Activated T-helper 17 cell treated with anti-CD3 and anti-CD28 coated beads, Interleukin-2, amount 50 U/mL, for 72 hours (primary cell): ENCODE data around the gene KTN1. TPM values are rescaled to one million over a fixed set of nuclear protein-coding genes. Genes with fewer than 3 reads are reported as not detected.

Source experiments
- ATAC-seq: fragments of 150-1000 bp; cut with Tn5 transposase; replicated peaks from 2 replicates; pipeline ENCODE4 v1.10.0; 2021; ENCODE audit warnings: mild to moderate bottlenecking, moderate library complexity
- H3K27ac Mint-ChIP-seq: one replicate; pipeline ENCODE4 v1.8.0; 2022; ENCODE audit warnings: mixed read lengths
- H3K27me3 Mint-ChIP-seq: one replicate; pipeline ENCODE4 v1.8.0; 2022; ENCODE audit warnings: mixed read lengths
- H3K36me3 Mint-ChIP-seq: one replicate; pipeline ENCODE4 v1.8.0; 2022; ENCODE audit warnings: low read depth, mild to moderate bottlenecking, mixed read lengths
- H3K4me1 Mint-ChIP-seq: one replicate; pipeline ENCODE4 v1.8.0; 2022; ENCODE audit warnings: mixed read lengths
- H3K4me3 Mint-ChIP-seq: one replicate; pipeline ENCODE4 v1.8.0; 2022; ENCODE audit warnings: mild to moderate bottlenecking, mixed read lengths
- H3K9me3 Mint-ChIP-seq: one replicate; pipeline ENCODE4 v1.8.0; 2022; ENCODE audit warnings: mixed read lengths
- total RNA-seq, 2 donors: library from RNA; stranded (reverse); gene quantifications; one replicate each; pipeline ENCODE4 v1.2.3, GENCODE V29; 2022

Gene KTN1
- total RNA-seq, 2 donors from 2014 or later, result 93.7 to 154 TPM

DNA sequence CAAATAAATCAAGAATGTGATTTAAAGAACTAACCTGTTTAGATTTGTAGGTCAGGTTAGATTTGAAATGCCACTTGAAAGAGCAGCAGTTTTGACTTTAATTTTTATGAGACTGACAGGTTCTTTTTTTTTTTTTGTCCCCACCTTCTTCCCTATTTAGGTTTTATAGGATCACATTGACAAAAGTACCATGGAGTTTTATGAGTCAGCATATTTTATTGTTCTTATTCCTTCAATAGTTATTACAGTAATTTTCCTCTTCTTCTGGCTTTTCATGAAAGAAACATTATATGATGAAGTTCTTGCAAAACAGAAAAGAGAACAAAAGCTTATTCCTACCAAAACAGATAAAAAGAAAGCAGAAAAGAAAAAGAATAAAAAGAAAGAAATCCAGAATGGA is 31.9 kb downstream of the KTN1 start:
- Mint-ChIP-seq H3K27ac (no peak overlapping the region), H3K4me3 (no peak overlapping the region), H3K9me3 (no peaks in the 10 kb centered on the region), H3K4me1 (peaks cover 18% of the 10 kb centered on the region), H3K36me3 (peaks cover 52% of the 10 kb centered on the region), H3K27me3 (no peaks in the 10 kb centered on the region)
- ATAC-seq, result no peak

- H3K36me3 Mint-ChIP-seq, result peaks cover 76% of the 10 kb centered on the region
Measured at GRCh38 chr14:55614304-55614703, 34.3 kb downstream of the KTN1 start.

GRCh38 chr14:55620277-55620676 is 40.3 kb downstream of the KTN1 start:
- Mint-ChIP-seq H3K4me3 (no peak overlapping the region), H3K4me1 (peaks cover 14% of the 10 kb centered on the region), H3K36me3 (peaks cover 97% of the 10 kb centered on the region), H3K27ac (no peak overlapping the region), H3K27me3 (no peaks in the 10 kb centered on the region), H3K9me3 (peaks cover 5% of the 10 kb centered on the region)
- ATAC-seq, result no peak

More at GRCh38 chr14:55614304-55614703, 34.3 kb downstream of the KTN1 start:
- no peak for ATAC-seq
- Mint-ChIP-seq H3K27ac (no peak overlapping the region), H3K4me3 (no peak overlapping the region), H3K4me1 (peaks cover 7% of the 10 kb centered on the region), H3K9me3 (no peaks in the 10 kb centered on the region), H3K27me3 (no peaks in the 10 kb centered on the region)

DNA sequence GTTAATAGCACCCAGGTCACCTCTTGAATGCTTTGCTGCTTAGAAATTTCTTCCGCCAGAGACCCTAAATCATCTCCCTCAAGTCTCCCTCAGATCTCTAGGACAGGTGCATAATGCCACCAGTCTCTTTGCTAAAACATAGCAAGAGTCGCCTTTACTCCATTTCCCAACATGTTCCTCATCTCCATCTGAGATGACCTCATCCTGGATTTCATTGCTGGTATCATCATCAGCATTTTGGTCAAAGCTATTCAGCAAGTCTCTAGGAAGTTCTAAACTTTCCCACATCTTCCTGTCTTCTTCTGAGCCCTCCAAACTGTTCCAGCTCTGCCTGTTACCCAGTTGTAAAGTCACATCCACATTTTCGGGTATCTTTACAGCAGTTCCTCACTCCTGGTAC is 41.0 kb downstream of the KTN1 start:
- no peak for ATAC-seq
- H3K36me3 Mint-ChIP-seq, result peaks cover 97% of the 10 kb centered on the region
- peaks cover 14% of the 10 kb centered on the region for H3K4me1 Mint-ChIP-seq
- no peak overlapping the region for H3K4me3 Mint-ChIP-seq
- peak overlapping the region; percentile 24 for H3K27ac Mint-ChIP-seq
- H3K9me3 Mint-ChIP-seq, result peaks cover 5% of the 10 kb centered on the region
- no peaks in the 10 kb centered on the region for H3K27me3 Mint-ChIP-seq

GRCh38 chr14:55621391-55621790 is 41.4 kb downstream of the KTN1 start:
- no peak overlapping the region for H3K4me3 Mint-ChIP-seq
- peaks cover 5% of the 10 kb centered on the region for H3K9me3 Mint-ChIP-seq
- ATAC-seq, result no peak
- no peaks in the 10 kb centered on the region for H3K27me3 Mint-ChIP-seq
- peaks cover 97% of the 10 kb centered on the region for H3K36me3 Mint-ChIP-seq
- peaks cover 17% of the 10 kb centered on the region for H3K4me1 Mint-ChIP-seq
- peak overlapping the region; percentile 24 for H3K27ac Mint-ChIP-seq

DNA sequence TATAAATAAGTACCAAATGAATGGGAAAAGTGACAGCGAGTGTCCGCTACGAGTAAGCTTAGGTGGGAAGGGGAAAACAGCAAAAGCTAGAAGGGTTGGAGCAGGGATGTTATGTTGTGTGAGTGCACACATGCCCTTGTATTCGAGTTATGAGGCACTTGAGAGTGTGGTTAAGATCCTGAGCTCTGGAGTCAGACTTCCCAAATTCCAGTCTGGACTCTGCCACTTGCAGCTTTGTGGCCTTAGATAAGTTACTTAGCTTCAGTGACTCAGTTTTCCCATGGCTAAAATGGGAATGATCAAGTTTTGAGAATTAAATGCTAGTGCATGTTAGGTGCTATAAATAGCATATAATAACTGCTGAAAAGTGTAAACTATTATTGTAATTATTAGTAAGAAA is 44.9 kb downstream of the KTN1 start:
- H3K9me3 Mint-ChIP-seq, result peaks cover 2% of the 10 kb centered on the region
- no peak for ATAC-seq
- peaks cover 94% of the 10 kb centered on the region for H3K36me3 Mint-ChIP-seq
- peaks cover 22% of the 10 kb centered on the region for H3K4me1 Mint-ChIP-seq
- H3K27ac Mint-ChIP-seq, result peak overlapping the region; percentile 26
- H3K4me3 Mint-ChIP-seq, result no peak overlapping the region
- H3K27me3 Mint-ChIP-seq, result no peaks in the 10 kb centered on the region

GRCh38 chr14:55625481-55625880 is 45.5 kb downstream of the KTN1 start:
- no peak for ATAC-seq
- Mint-ChIP-seq H3K9me3 (no peaks in the 10 kb centered on the region), H3K27ac (no peak overlapping the region), H3K27me3 (no peaks in the 10 kb centered on the region), H3K4me3 (no peak overlapping the region), H3K4me1 (peaks cover 22% of the 10 kb centered on the region), H3K36me3 (peaks cover 94% of the 10 kb centered on the region)

DNA sequence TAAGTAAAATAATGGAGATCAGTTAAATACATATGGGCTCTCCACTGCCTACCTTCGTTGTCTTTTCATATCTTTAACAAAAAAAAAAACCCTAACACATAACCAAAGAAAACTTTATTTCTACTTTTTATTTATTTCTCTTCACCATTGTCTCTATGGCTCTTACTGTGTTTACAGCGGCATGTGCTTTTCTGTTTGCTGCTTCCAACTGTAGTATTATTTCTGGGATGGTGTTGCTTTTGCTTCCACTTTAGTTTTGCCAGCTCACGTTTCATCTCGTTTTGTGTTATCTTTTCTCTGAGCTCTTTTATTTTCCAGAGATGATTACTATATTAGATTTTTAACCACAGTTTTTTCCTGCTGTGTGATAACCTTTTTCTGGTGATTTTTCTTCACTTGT is 46.1 kb downstream of the KTN1 start:
- H3K27ac Mint-ChIP-seq, result no peak overlapping the region
- no peak overlapping the region for H3K4me3 Mint-ChIP-seq
- no peaks in the 10 kb centered on the region for H3K9me3 Mint-ChIP-seq
- peaks cover 94% of the 10 kb centered on the region for H3K36me3 Mint-ChIP-seq
- H3K4me1 Mint-ChIP-seq, result peaks cover 18% of the 10 kb centered on the region
- H3K27me3 Mint-ChIP-seq, result no peaks in the 10 kb centered on the region
- ATAC-seq, result no peak

DNA sequence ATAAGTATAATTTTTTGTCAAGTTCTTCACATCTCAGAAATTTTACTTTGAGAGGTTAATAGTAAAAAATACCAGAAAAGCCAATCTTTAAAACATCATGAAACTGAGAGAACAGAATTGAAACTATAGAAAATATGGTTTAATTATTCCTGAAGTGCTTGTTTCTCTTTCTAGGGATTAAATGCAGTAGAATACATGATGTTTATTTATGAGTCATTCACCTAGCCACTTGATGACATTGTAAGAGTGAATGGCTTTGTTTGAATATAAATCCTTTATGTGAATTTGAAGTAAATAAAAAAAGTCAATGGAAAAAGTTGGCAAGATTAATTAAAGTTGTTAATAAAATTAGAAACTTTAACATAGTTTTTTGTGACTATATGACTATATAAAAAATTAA is 48.4 kb downstream of the KTN1 start:
- no peaks in the 10 kb centered on the region for H3K27me3 Mint-ChIP-seq
- no peak for ATAC-seq
- H3K4me1 Mint-ChIP-seq, result peaks cover 15% of the 10 kb centered on the region
- H3K36me3 Mint-ChIP-seq, result peaks cover 92% of the 10 kb centered on the region
- H3K27ac Mint-ChIP-seq, result no peak overlapping the region
- H3K9me3 Mint-ChIP-seq, result no peaks in the 10 kb centered on the region
- H3K4me3 Mint-ChIP-seq, result no peak overlapping the region

DNA sequence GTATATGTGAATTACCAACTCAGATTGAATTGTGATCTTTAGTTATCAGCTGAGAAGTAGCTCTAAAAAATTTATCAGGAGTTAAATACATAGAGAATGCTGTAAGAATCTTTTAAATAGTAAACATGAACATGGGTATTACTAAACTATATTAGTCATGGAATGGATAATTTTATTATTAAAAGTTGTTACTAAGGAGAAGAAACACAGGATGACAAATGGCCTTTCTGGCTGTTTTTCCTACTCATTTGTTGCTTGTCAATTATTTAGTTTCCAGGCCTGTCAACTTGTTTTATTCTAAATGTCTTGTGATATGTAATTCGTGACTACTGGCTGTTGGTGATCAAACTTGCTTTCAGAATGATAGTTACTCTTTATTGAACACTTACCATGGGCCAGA is 58.7 kb downstream of the KTN1 start:
- Mint-ChIP-seq H3K4me1 (no peaks in the 10 kb centered on the region), H3K36me3 (peaks cover 99% of the 10 kb centered on the region), H3K9me3 (no peaks in the 10 kb centered on the region), H3K27me3 (no peaks in the 10 kb centered on the region), H3K27ac (no peak overlapping the region), H3K4me3 (no peak overlapping the region)
- ATAC-seq, result no peak

GRCh38 chr14:55641290-55641689 is 61.3 kb downstream of the KTN1 start:
- Mint-ChIP-seq H3K36me3 (peaks cover 99% of the 10 kb centered on the region), H3K9me3 (no peaks in the 10 kb centered on the region), H3K4me1 (no peaks in the 10 kb centered on the region), H3K4me3 (no peak overlapping the region), H3K27ac (no peak overlapping the region), H3K27me3 (no peaks in the 10 kb centered on the region)
- ATAC-seq, result no peak

DNA sequence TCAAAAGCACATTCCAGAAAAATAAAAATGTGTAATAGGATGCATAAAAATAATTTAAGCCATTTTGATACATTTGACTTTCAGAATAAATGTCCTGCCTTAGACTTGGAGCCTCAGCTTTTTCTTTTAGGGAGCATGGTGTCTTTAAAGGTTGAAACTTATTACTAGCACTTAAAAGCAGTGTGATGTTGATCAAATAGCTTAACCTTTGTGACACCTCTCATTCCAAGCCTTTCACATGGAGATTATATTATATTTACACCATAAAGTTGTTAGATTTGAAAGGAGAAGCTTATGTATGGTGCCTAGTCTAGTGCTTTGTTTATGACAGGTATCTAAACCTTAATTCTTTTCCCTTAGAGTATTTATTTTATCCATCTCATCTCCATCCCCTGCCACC is 61.9 kb downstream of the KTN1 start:
- ATAC-seq, result no peak
- Mint-ChIP-seq H3K27ac (no peak overlapping the region), H3K4me1 (no peaks in the 10 kb centered on the region), H3K27me3 (no peaks in the 10 kb centered on the region), H3K36me3 (peaks cover 99% of the 10 kb centered on the region), H3K4me3 (no peak overlapping the region), H3K9me3 (no peaks in the 10 kb centered on the region)

DNA sequence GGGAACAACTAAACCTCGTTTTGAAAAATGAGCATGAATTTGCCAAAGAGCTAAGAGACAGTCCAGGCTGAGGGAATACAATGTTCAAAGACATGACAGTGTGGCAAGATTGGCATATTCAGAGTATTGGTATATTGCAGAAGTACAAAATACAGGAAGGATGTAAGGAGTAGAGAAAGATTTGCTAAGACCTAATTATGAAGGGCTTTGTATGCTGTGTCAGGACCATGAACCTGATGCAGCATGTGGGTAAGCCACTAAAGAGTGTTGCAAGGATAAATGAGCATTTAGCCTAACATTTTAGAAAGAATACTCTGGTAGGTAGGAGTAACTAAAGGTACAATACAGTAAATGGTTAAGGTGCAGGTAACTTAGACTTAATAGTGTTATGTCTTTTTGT is 65.1 kb downstream of the KTN1 start:
- no peaks in the 10 kb centered on the region for H3K27me3 Mint-ChIP-seq
- H3K4me3 Mint-ChIP-seq, result no peak overlapping the region
- H3K4me1 Mint-ChIP-seq, result peaks cover 2% of the 10 kb centered on the region
- peaks cover 93% of the 10 kb centered on the region for H3K36me3 Mint-ChIP-seq
- no peak overlapping the region for H3K27ac Mint-ChIP-seq
- ATAC-seq, result no peak
- H3K9me3 Mint-ChIP-seq, result no peaks in the 10 kb centered on the region

DNA sequence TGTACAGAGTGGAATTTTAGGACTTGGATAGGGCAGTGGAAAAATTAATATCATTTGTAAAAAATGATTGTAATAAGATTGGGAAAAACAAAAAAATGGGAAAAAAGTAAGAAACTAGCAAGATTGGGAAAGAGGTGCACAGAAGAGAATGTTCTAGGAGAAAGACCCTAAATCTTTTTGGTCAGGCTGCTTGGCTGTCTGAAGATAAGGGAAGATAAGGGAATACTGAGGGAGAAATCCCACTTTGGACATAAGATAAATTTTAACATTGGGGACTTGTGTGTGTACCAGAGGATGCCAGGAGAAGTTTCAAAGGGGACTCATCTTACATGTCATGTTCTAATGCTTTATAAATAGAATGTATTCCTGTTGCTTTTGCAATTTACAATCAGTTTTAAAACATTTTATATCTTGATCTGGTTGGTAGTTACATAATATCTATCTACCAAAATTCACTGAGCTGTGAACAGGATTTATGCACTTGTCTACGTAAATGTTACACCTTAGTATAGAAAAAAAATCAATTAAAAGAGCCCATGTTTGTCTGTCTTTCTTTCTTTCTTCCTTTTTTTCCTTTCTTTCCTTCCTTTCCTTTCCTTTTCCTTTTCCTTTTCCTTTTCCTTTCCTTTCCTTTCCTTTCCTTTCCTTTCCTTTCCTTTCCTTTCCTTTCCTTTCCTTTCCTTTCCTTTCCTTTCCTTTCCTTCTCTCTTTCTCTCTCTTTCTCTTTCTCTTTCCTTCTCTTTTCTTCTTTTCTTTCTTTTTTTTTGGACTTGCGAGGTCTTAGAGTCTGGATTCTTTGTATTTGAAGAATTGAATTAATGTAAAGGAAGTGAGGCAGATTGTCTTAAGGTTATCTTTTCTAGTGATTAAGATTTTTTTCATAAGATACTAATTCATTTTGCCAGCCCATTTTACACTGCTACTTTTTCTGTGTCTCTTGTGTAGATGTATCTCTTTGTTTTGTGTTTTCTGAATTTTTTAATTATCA is 66.1 kb downstream of the KTN1 start:
- H3K36me3 Mint-ChIP-seq, result peaks cover 93% of the 10 kb centered on the region
- no peak overlapping the region for H3K4me3 Mint-ChIP-seq
- no peaks in the 10 kb centered on the region for H3K27me3 Mint-ChIP-seq
- peak overlapping the region; percentile 49 for H3K27ac Mint-ChIP-seq
- ATAC-seq, result no peak
- no peaks in the 10 kb centered on the region for H3K9me3 Mint-ChIP-seq
- H3K4me1 Mint-ChIP-seq, result peaks cover 9% of the 10 kb centered on the region

GRCh38 chr14:55650992-55651391 is 71.0 kb downstream of the KTN1 start:
- Mint-ChIP-seq H3K36me3 (peaks cover 92% of the 10 kb centered on the region), H3K9me3 (no peaks in the 10 kb centered on the region), H3K4me1 (peaks cover 9% of the 10 kb centered on the region), H3K4me3 (no peak overlapping the region), H3K27ac (no peak overlapping the region), H3K27me3 (no peaks in the 10 kb centered on the region)
- ATAC-seq, result no peak
